ENCODE measurements around the gene FBXL16. TPM values are rescaled to one million over a fixed set of nuclear protein-coding genes. Genes with fewer than 3 reads are reported as not detected.

Gene FBXL16
- total and polyA plus RNA-seq, 2 experiments from 2014 or later: 8.9 to 12.6 TPM

DNA sequence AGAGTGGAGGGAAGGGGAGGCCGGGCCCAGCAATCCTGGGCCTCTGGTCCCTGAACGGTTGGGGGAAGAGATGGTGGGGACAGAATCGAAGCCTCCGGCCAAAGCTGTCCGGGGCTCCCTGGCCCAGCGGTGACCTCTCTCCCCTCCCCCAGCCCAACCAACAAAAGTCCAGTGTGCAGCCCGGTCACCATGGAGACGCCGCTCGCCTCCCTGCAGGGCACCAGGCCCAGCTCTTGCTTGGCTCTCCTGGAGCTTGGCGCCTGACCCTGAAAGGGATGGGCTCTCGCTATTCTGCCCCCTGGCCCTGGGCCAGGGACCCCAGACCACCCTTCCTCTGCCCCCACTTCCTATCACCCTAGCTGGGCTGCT, 10.6 kb upstream of the FBXL16 start:
- Mint-ChIP-seq H3K27me3 (ENCODE audit: insufficient read depth, low read depth, poor library complexity) (peaks cover 44% of the 10 kb centered on the region), H3K9me3 (peaks cover 4% of the 10 kb centered on the region; the same call in 1 of the 3 replicates), H3K27ac (no peak overlapping the region), H3K4me1 (peaks cover 13% of the 10 kb centered on the region; the same call in 2 of the 3 replicates), H3K36me3 (ENCODE audit: low read depth) (no peaks in the 10 kb centered on the region), H3K4me3 (peak overlapping the region; percentile 64)
- no peaks in the 10 kb centered on the region for H3K36me3 ChIP-seq (ENCODE audit: insufficient read depth)
- peak overlapping the region; percentile 59; the same call in 1 of the 2 replicates for H3K4me3 ChIP-seq
- DNase-seq (ENCODE audit: low spot score) (peak; percentile 67), ATAC-seq (peak; percentile 2)
- H2AFZ ChIP-seq: no peak overlapping the region
- peak overlapping the region; percentile 81 for H3K4me2 ChIP-seq
- H3K27ac ChIP-seq (ENCODE audit: low read depth): no peak overlapping the region
- H3K4me1 ChIP-seq (ENCODE audit: insufficient read depth): peaks cover 12% of the 10 kb centered on the region; the same call in 1 of the 2 replicates
- no peaks in the 10 kb centered on the region for H3K79me2 ChIP-seq (replicated peaks; ENCODE audit: insufficient read depth)
- TF ChIP-seq, protein P1, sequence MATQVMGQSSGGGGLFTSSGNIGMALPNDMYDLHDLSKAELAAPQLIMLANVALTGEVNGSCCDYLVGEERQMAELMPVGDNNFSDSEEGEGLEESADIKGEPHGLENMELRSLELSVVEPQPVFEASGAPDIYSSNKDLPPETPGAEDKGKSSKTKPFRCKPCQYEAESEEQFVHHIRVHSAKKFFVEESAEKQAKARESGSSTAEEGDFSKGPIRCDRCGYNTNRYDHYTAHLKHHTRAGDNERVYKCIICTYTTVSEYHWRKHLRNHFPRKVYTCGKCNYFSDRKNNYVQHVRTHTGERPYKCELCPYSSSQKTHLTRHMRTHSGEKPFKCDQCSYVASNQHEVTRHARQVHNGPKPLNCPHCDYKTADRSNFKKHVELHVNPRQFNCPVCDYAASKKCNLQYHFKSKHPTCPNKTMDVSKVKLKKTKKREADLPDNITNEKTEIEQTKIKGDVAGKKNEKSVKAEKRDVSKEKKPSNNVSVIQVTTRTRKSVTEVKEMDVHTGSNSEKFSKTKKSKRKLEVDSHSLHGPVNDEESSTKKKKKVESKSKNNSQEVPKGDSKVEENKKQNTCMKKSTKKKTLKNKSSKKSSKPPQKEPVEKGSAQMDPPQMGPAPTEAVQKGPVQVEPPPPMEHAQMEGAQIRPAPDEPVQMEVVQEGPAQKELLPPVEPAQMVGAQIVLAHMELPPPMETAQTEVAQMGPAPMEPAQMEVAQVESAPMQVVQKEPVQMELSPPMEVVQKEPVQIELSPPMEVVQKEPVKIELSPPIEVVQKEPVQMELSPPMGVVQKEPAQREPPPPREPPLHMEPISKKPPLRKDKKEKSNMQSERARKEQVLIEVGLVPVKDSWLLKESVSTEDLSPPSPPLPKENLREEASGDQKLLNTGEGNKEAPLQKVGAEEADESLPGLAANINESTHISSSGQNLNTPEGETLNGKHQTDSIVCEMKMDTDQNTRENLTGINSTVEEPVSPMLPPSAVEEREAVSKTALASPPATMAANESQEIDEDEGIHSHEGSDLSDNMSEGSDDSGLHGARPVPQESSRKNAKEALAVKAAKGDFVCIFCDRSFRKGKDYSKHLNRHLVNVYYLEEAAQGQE (IDR thresholded peaks at IDR 0.05; ENCODE audit: unreplicated experiment): no peak
- TF ChIP-seq NANOG (IDR thresholded peaks at IDR 0.05; ENCODE audit: borderline replicate concordance) (no peak), ZNF331 (CRISPR knock-in tag; IDR thresholded peaks at IDR 0.05; ENCODE audit: low read depth) (no peak), ZNF462 (CRISPR knock-in tag; IDR thresholded peaks at IDR 0.05) (no peak), CREB1 (CRISPR knock-in tag; IDR thresholded peaks at IDR 0.05; ENCODE audit: low read depth) (no peak), JUNB (IDR thresholded peaks at IDR 0.05; ENCODE audit: unreplicated experiment) (no peak)
- no peaks in the 10 kb centered on the region for H3F3A ChIP-seq (replicated peaks; ENCODE audit: low read depth)
- H4K20me1 ChIP-seq (replicated peaks; ENCODE audit: insufficient read depth): no peaks in the 10 kb centered on the region
- no peaks in the 10 kb centered on the region for H3K9me2 ChIP-seq (ENCODE audit: insufficient read depth)
- peaks cover 53% of the 10 kb centered on the region for H3K27me3 ChIP-seq (ENCODE audit: insufficient read depth)

Data from GM23338 (cell line).